K562 (cell line): ENCODE data around the gene CAMK1D.

ENCODE experiments used
- CTCF ChIP-seq, 3 experiments: IDR thresholded peaks in 2 of 3; conservative IDR thresholded peaks in 1 of 3; 2 replicates each; pipeline ENCODE4 v1.5.1; 2011 to 2012; ENCODE audit warnings: low read length in 3 of 3, mild to moderate bottlenecking in 3 of 3, control low read depth in 2 of 3, improper control_type of control experiment in 1 of 3, inconsistent platforms in 1 of 3, low read depth in 1 of 3, mixed read lengths in 1 of 3, moderate library complexity in 1 of 3; ENCODE audit not compliant: insufficient read depth in 2 of 3
- HMG20B ChIP-seq: fragments of 250-450 bp; sonication (Bioruptor Pico); IDR thresholded peaks from 2 replicates; pipeline ENCODE4 v1.5.0; 2021; ENCODE audit warnings: mild to moderate bottlenecking
- MCM2 ChIP-seq: fragments of 450-650 bp; IDR thresholded peaks from 2 replicates; pipeline ENCODE4 v1.6.1; 2017; ENCODE audit warnings: low read depth, mild to moderate bottlenecking
- MTA1 ChIP-seq: fragments of 450-650 bp; IDR thresholded peaks from 2 replicates; pipeline ENCODE4 v1.6.1; 2017; ENCODE audit warnings: borderline replicate concordance
- TCF7L2 ChIP-seq: fragments of 150-350 bp; IDR thresholded peaks from 2 replicates; pipeline ENCODE4 v1.6.1; 2016; ENCODE audit warnings: low read depth, mild to moderate bottlenecking, low read length, moderate library complexity
- ZBTB11 ChIP-seq, 3 experiments: fragments of 200-800 bp in 1 of 3; fragments of 250-450 bp in 1 of 3; fragments of 450-650 bp in 1 of 3; sonication (Bioruptor Pico) in 1 of 3; sonication (Bioruptor generic) in 1 of 3; formaldehyde crosslinking in 1 of 3; IDR thresholded peaks; 2 replicates each; pipeline versions ENCODE4 v1.6.1 to v1.8.0; 2016 to 2022; ENCODE audit warnings: mild to moderate bottlenecking in 2 of 3, missing genetic modification characterization in 2 of 3, missing compliant biosample characterization in 1 of 3, moderate library complexity in 1 of 3
- ZNF512 ChIP-seq: IDR thresholded peaks from 2 replicates; pipeline ENCODE4 v1.6.1; 2016; ENCODE audit warnings: missing genetic modification characterization, missing compliant biosample characterization

- no peak for TF ChIP-seq TCF7L2
- no peak for TF ChIP-seq ZBTB11 (CRISPR knock-in tag; IDR thresholded peaks at IDR 0.05)
- TF ChIP-seq ZNF512 (tag), result no peak
- no peak for TF ChIP-seq CTCF (IDR thresholded peaks at IDR 0.05 in 2 of 3, conservative IDR thresholded peaks at IDR 0.05 in 1 of 3; ENCODE audit: insufficient read depth in 2 of 3, low read depth in 1 of 3, low read length in 3 of 3)
- TF ChIP-seq HMG20B (CRISPR knock-in tag), result no peak
- no peak for TF ChIP-seq MTA1
- no peak for TF ChIP-seq MCM2
Observed at GRCh38 chr10:12587451-12587888, 238.1 kb downstream of the CAMK1D start.
